Chondrocyte (in vitro differentiated cells): ENCODE data around the gene FBXO34. TPM values are rescaled to one million over a fixed set of nuclear protein-coding genes. Genes with fewer than 3 reads are reported as not detected.

ENCODE experiments used
- DNase-seq: peaks from one replicate; pipeline ENCODE4 v3.0.0; 2021; ENCODE audit warnings: mixed read lengths, low spot score
- H3K27ac Mint-ChIP-seq: one replicate; pipeline ENCODE4 v1.8.0; 2021; ENCODE audit warnings: mild to moderate bottlenecking, moderate library complexity, mixed read lengths; ENCODE audit not compliant: unreplicated experiment
- H3K27me3 Mint-ChIP-seq: 2 replicates; pipeline ENCODE4 v1.8.0; 2021; ENCODE audit warnings: low read depth, mixed read lengths
- H3K36me3 Mint-ChIP-seq: 2 replicates; pipeline ENCODE4 v1.8.0; 2021; ENCODE audit warnings: low read depth, mixed read lengths
- H3K4me1 Mint-ChIP-seq: 2 replicates; pipeline ENCODE4 v1.8.0; 2021; ENCODE audit warnings: low read depth, mild to moderate bottlenecking, mixed read lengths
- H3K4me3 Mint-ChIP-seq: one replicate; pipeline ENCODE4 v1.8.0; 2021; ENCODE audit warnings: mild to moderate bottlenecking, moderate library complexity, mixed read lengths; ENCODE audit not compliant: unreplicated experiment
- H3K9me3 Mint-ChIP-seq: 2 replicates; pipeline ENCODE4 v1.8.0; 2021; ENCODE audit warnings: low read depth, mixed read lengths
- total RNA-seq: library from RNA; stranded (reverse); gene quantifications from 3 replicates; pipeline ENCODE4 v1.2.1, GENCODE V29; 2021
- TF ChIP-seq, protein P1 (sequence below): fragments of 200-600 bp; sonication (generic); IDR thresholded peaks from 2 replicates; pipeline ENCODE4 v1.5.0; 2021; ENCODE audit warnings: antibody characterized with exemption, mild to moderate bottlenecking, moderate library complexity

Gene FBXO34
- total RNA-seq, 1 donor from 2014 or later, result 18.9 TPM

GRCh38 chr14:55328317-55328716 is 57.1 kb downstream of the FBXO34 start:
- Mint-ChIP-seq H3K27ac (no peak overlapping the region), H3K27me3 (no peaks in the 10 kb centered on the region), H3K36me3 (no peaks in the 10 kb centered on the region), H3K9me3 (no peaks in the 10 kb centered on the region), H3K4me3 (no peak overlapping the region), H3K4me1 (peaks cover 34% of the 10 kb centered on the region)
- no peak for DNase-seq
- TF ChIP-seq, protein P1, sequence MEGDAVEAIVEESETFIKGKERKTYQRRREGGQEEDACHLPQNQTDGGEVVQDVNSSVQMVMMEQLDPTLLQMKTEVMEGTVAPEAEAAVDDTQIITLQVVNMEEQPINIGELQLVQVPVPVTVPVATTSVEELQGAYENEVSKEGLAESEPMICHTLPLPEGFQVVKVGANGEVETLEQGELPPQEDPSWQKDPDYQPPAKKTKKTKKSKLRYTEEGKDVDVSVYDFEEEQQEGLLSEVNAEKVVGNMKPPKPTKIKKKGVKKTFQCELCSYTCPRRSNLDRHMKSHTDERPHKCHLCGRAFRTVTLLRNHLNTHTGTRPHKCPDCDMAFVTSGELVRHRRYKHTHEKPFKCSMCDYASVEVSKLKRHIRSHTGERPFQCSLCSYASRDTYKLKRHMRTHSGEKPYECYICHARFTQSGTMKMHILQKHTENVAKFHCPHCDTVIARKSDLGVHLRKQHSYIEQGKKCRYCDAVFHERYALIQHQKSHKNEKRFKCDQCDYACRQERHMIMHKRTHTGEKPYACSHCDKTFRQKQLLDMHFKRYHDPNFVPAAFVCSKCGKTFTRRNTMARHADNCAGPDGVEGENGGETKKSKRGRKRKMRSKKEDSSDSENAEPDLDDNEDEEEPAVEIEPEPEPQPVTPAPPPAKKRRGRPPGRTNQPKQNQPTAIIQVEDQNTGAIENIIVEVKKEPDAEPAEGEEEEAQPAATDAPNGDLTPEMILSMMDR, result no peak

DNA sequence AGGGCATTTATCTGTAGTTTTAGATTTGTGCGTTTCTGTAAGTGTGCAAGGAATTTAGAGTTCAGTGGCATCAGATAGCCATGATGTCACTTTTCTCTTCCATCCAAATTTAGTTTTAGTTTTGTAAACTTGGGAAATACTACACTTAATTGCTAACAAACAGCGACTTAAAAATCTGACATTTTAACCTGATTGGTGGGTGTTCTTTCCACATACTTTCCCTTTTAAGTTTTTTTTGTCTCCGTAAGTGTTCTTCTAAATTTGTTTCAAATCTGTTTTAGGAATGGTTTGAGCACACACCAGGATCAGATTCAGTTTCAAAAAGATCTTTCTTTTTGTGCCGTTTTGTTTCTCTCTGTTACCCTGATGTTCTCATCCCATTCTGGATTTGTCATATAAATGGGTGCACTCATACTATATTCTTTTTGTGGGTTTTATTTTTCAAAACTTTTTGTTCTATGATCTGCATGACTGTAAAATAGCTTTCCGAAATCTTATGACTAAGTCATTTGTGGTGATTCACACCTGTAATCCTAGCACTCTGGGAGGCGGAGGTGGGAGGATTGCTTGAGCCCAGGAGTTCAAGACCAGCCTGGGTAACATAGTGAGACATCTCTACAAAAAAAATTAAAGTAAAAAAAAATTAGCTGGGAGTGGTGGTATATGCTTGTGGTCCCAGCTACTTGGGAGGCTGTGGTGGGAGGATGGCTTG is 58.9 kb downstream of the FBXO34 start:
- H3K36me3 Mint-ChIP-seq, result no peaks in the 10 kb centered on the region
- H3K4me1 Mint-ChIP-seq, result peaks cover 52% of the 10 kb centered on the region
- TF ChIP-seq, protein P1, result no peak
- DNase-seq, result no peak
- no peak overlapping the region for H3K4me3 Mint-ChIP-seq
- no peaks in the 10 kb centered on the region for H3K27me3 Mint-ChIP-seq
- H3K9me3 Mint-ChIP-seq, result no peaks in the 10 kb centered on the region
- H3K27ac Mint-ChIP-seq, result peak overlapping the region; percentile 10

DNA sequence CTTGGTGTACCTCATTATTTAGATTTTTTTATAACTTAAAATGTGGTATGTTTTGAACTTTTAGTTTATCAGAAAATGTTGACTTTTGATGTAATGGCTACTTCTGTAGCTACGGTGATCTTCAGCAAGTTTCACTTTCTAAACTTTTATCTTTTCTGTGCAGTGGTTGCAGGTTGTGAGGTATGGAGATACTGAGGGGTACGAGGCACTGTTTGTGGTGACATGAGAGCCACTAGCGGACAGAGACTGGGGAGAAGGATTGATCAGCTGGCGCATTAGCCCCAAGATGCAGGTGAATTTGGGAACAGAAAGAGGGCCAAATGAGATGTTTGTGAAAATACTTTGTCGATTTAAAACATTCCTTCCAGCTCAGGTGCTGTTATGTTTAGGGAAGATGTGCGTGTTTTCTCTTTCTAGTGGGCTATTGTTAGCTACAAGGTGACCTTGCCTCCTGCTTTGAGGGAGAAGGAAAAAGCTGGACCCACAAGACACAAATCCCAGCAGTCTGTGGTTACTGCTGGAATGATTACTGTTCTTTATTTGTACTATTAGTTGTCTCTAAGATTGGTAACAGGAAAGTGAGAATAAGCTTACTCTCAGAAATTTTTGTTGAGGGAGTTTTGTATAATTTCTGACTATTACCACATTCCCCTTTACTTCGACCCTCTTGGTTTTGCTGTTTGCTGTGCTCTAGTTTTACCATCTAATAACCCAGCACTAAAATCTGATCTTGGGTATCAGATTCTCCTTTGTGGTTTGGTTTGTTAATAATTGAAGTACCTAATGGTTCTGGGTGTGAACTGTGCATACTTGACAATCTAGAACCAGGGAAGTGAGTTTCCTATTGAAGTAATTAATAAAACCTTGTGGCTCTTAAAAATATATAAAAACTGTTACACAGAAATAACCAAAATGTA is 61.7 kb downstream of the FBXO34 start:
- no peaks in the 10 kb centered on the region for H3K9me3 Mint-ChIP-seq
- H3K4me1 Mint-ChIP-seq, result peaks cover 61% of the 10 kb centered on the region
- TF ChIP-seq, protein P1, result no peak
- peak overlapping the region; percentile 65 for H3K27ac Mint-ChIP-seq
- no peaks in the 10 kb centered on the region for H3K27me3 Mint-ChIP-seq
- DNase-seq, result no peak
- no peaks in the 10 kb centered on the region for H3K36me3 Mint-ChIP-seq
- H3K4me3 Mint-ChIP-seq, result no peak overlapping the region

GRCh38 chr14:55333711-55334485 is 62.7 kb downstream of the FBXO34 start:
- no peak overlapping the region for H3K4me3 Mint-ChIP-seq
- TF ChIP-seq, protein P1, result no peak

DNA sequence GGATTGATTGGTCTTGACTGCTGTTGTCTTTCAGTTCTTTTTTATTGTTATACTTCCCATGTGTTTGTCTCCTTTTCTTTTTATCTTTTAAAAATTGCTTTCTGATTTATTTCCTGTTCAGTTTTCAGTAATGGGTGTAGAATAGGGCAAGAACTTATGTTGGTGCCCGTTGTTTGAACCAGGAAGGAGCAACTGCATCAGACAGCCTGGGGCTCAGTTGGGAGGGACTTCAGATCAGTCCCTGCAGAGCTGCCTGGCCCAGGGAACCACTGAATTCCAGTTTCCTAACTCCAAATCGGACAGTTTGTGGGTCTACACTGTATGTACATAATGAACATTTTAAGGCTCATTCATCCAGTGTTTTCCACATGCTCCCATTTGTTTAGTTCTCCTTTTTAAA is 64.9 kb downstream of the FBXO34 start:
- H3K4me1 Mint-ChIP-seq, result peaks cover 53% of the 10 kb centered on the region
- TF ChIP-seq, protein P1, result no peak
- H3K36me3 Mint-ChIP-seq, result no peaks in the 10 kb centered on the region
- no peak for DNase-seq
- no peak overlapping the region for H3K4me3 Mint-ChIP-seq
- no peak overlapping the region for H3K27ac Mint-ChIP-seq
- H3K27me3 Mint-ChIP-seq, result no peaks in the 10 kb centered on the region
- no peaks in the 10 kb centered on the region for H3K9me3 Mint-ChIP-seq

More at GRCh38 chr14:55333711-55334485, 62.7 kb downstream of the FBXO34 start:
- H3K27me3 Mint-ChIP-seq, result no peaks in the 10 kb centered on the region
- H3K4me1 Mint-ChIP-seq, result peaks cover 56% of the 10 kb centered on the region
- H3K36me3 Mint-ChIP-seq, result no peaks in the 10 kb centered on the region
- DNase-seq, result no peak
- H3K9me3 Mint-ChIP-seq, result no peaks in the 10 kb centered on the region
- peak overlapping the region; percentile 68 for H3K27ac Mint-ChIP-seq
